Globus pallidus (tissue), 1 donor: ENCODE measurements around the gene LRCH1.
"Not testable (repeated sequence)": the region's sequence is repeated elsewhere in the genome, so short reads cannot be mapped to it uniquely, and the experiment has no call there.

Experiments
- DNase-seq: peaks from one replicate; pipeline ENCODE4 v3.0.0-alpha.2; 2015; ENCODE audit warnings: low spot score

LRCH1 gene

GRCh38 chr13:46753137-46753536 lies 200.2 kb downstream of the LRCH1 start:
- DNase-seq = no peak

GRCh38 chr13:46753917-46754316 lies 200.9 kb downstream of the LRCH1 start:
- DNase-seq = no peak

- no peak for DNase-seq
These were observed 201.8 kb downstream of the LRCH1 start for GRCh38 chr13:46754812-46755211.

- DNase-seq = not testable (repeated sequence)
These were observed 202.5 kb downstream of the LRCH1 start for GRCh38 chr13:46755508-46755907.

- DNase-seq = no peak
These were observed 204.0 kb downstream of the LRCH1 start for GRCh38 chr13:46756977-46757376.

GRCh38 chr13:46757640-46758039 lies 204.7 kb downstream of the LRCH1 start:
- DNase-seq = no peak

GRCh38 chr13:46759846-46760245 lies 206.9 kb downstream of the LRCH1 start:
- DNase-seq = no peak

- no peak for DNase-seq
These were observed 208.2 kb downstream of the LRCH1 start for GRCh38 chr13:46761174-46761573.

- no peak for DNase-seq
These were observed 208.9 kb downstream of the LRCH1 start for GRCh38 chr13:46761866-46762265.

- DNase-seq = not testable (repeated sequence)
These were observed 217.0 kb downstream of the LRCH1 start for GRCh38 chr13:46769925-46770324.

GRCh38 chr13:46771693-46772092 lies 218.7 kb downstream of the LRCH1 start:
- DNase-seq = no peak

- DNase-seq = no peak
These were observed 220.6 kb downstream of the LRCH1 start for GRCh38 chr13:46773541-46773940.

- DNase-seq = peak; percentile 27
These were observed 222.6 kb downstream of the LRCH1 start for GRCh38 chr13:46775385-46776107.

GRCh38 chr13:46778095-46778494 lies 225.1 kb downstream of the LRCH1 start:
- DNase-seq = no peak

- DNase-seq = no peak
These were observed 225.9 kb downstream of the LRCH1 start for GRCh38 chr13:46778890-46779289.

GRCh38 chr13:46782066-46782465 lies 229.1 kb downstream of the LRCH1 start:
- no peak for DNase-seq

GRCh38 chr13:46782691-46783090 lies 229.7 kb downstream of the LRCH1 start:
- no peak for DNase-seq

- no peak for DNase-seq
These were observed 230.5 kb downstream of the LRCH1 start for GRCh38 chr13:46783504-46783903.

GRCh38 chr13:46795321-46795720 lies 242.4 kb downstream of the LRCH1 start:
- no peak for DNase-seq

GRCh38 chr13:46796129-46796514 lies 243.2 kb downstream of the LRCH1 start:
- no peak for DNase-seq

GRCh38 chr13:46796515-46797474 lies 243.8 kb downstream of the LRCH1 start, which contains the start of gene ESD:
TSS of gene ESD (minus strand) at chr13:46797161. CDS start at chr13:46791413, 5,748 bp downstream.
- peak; percentile 87 for DNase-seq

- no peak for DNase-seq
These were observed 244.7 kb downstream of the LRCH1 start for GRCh38 chr13:46797501-46798237.
